Measurements from ENCODE around the gene TRABD2B. TPM values are rescaled to one million over a fixed set of nuclear protein-coding genes. Genes with fewer than 3 reads are reported as not detected.

TRABD2B gene
- total RNA-seq, 1 donor from 2014 or later, result 1.4 TPM

DNA sequence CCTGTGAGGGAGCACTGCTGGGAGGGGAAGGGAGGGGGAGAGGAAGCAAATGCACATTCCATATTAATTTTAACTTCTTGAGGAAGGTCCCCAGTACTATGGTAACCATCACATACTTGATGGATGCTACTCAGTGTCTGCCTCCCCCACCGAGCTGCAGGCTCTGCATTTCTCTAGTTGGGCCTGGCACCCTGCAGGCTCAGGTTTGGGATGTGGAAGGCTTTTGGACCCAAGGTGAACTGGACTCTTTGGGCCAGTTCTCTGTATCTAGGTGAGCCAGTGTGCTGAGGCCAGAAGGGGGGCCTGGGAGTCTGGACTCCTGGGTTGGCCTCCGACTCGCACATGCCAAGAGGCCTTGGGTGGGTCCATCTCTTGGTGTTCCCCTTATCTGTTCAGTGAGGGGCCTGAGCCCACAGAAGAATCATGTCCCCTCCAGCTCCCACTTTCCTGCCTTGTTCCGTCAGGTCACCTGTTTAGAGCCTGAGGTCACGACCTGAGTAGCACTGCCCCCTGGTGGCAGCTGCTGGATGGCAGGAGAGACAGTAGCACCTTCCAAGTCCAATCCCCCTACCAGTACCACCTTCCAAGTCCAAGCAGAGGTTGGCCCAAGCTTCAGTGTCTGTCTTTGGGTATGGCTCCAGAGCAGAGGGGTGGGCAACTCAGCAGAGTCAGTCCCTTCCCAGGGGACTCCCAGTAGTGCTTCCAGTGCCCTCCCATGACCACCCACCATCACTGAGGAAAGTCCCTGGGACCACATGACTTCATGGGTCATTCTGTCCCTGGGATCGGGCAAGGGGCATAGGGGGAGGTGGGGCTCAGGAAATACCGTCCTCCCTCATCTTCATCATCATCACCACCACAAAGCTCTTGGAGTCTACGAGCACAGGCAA, 241.8 kb downstream of the TRABD2B start:
- intact Hi-C loops (cut with micrococcal nuclease), result no loop called here
- no peaks in the 10 kb centered on the region for H3K9me3 ChIP-seq (replicated peaks)
- no peak overlapping the region for H3K27ac ChIP-seq (replicated peaks)
- peaks cover 5% of the 10 kb centered on the region for H3K4me1 ChIP-seq
- no peaks in the 10 kb centered on the region for H3K36me3 ChIP-seq
- no peak overlapping the region for H3K4me3 ChIP-seq
- peaks cover 19% of the 10 kb centered on the region for H3K27me3 ChIP-seq (ENCODE audit: low read depth)
- peak; percentile 43 for TF ChIP-seq CTCF (IDR thresholded peaks at IDR 0.05; ENCODE audit: borderline replicate concordance)
- DNase-seq, result no peak

DNA sequence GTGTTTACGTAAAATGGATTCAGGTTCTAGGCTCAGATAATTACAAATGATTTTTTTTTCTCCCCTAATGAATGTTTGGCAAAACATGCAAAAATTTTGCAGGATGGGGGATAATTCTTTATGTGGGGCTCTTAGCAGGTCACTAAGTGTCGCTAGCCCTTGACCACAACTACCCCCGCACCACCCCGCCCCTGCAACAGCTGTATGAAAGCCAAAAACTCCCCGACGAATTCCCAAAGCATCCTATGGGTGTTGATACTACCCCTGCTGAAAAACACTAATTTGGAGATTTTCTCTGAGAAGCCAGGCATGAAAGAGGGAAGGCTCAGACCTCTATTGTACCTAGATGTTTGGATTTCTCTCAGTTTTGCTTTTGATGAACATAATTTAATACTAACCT, 243.0 kb downstream of the TRABD2B start:
- Histone ChIP-seq H3K36me3 (no peaks in the 10 kb centered on the region), H3K27ac (replicated peaks) (no peak overlapping the region), H3K9me3 (replicated peaks) (no peaks in the 10 kb centered on the region), H3K4me1 (peaks cover 5% of the 10 kb centered on the region), H3K27me3 (ENCODE audit: low read depth) (peaks cover 19% of the 10 kb centered on the region), H3K4me3 (no peak overlapping the region)
- DNase-seq, result no peak
- TF ChIP-seq CTCF (IDR thresholded peaks at IDR 0.05; ENCODE audit: borderline replicate concordance), result no peak
- intact Hi-C loops (cut with micrococcal nuclease), result no loop called here

GRCh38 chr1:47753808-47754207, 243.4 kb downstream of the TRABD2B start:
- peaks cover 5% of the 10 kb centered on the region for H3K4me1 ChIP-seq
- peaks cover 22% of the 10 kb centered on the region for H3K27me3 ChIP-seq (ENCODE audit: low read depth)
- no peaks in the 10 kb centered on the region for H3K36me3 ChIP-seq
- H3K4me3 ChIP-seq, result no peak overlapping the region
- no peak for DNase-seq
- no peak for TF ChIP-seq CTCF (IDR thresholded peaks at IDR 0.05; ENCODE audit: borderline replicate concordance)
- H3K27ac ChIP-seq (replicated peaks), result no peak overlapping the region
- no peaks in the 10 kb centered on the region for H3K9me3 ChIP-seq (replicated peaks)
- intact Hi-C loops (cut with micrococcal nuclease), result no loop called here

DNA sequence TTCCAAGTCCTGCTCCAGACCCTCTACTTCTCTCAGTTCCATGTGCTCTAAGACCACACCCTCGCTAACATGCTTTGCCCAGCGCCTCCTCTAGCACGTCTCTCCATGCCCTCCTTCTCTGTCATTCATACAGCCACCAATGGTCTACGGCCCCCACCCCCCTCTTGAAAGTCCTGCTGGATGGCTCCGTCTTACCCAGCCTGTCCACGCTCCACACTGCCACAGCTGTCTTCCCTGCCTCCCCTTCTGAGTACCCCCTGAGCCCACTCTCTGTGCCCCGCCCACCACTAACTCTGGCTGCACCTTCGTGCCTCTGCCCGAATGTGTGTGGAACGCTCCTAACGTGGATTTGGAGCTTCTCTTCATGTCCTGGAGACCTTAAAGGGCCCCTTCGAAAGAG, 244.6 kb downstream of the TRABD2B start:
- Histone ChIP-seq H3K36me3 (no peaks in the 10 kb centered on the region), H3K4me3 (no peak overlapping the region), H3K4me1 (no peaks in the 10 kb centered on the region), H3K27ac (replicated peaks) (no peak overlapping the region), H3K27me3 (ENCODE audit: low read depth) (peaks cover 17% of the 10 kb centered on the region), H3K9me3 (replicated peaks) (no peaks in the 10 kb centered on the region)
- no peak for DNase-seq
- TF ChIP-seq CTCF (IDR thresholded peaks at IDR 0.05; ENCODE audit: borderline replicate concordance), result no peak
- intact Hi-C loops (cut with micrococcal nuclease), result no loop called here

DNA sequence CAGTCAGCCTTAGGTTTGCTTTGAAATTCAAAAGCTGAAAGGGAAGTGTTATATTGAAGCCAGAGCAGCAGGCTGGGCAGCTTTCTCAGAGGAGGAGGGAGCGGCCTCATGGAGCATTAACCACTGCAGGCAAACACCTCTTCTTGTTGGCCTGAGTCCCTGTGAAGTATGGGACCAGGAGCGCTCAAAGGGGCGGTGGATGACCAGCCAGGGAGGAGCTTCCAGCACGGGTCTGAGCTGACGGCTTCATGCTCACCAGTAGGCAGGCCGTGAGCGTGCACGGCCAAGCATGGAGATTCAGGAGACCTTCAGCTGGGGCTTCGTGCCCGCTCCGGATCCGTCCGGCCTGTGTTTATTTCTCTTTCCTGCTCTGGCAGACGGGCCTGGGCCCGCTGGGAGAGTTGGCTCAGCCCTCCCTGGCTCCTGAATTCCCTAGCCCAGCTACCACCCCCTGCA, 245.2 kb downstream of the TRABD2B start:
- Histone ChIP-seq H3K4me1 (no peaks in the 10 kb centered on the region), H3K27ac (replicated peaks) (no peak overlapping the region), H3K4me3 (no peak overlapping the region), H3K36me3 (no peaks in the 10 kb centered on the region), H3K9me3 (replicated peaks) (no peaks in the 10 kb centered on the region), H3K27me3 (ENCODE audit: low read depth) (peaks cover 12% of the 10 kb centered on the region)
- TF ChIP-seq CTCF (IDR thresholded peaks at IDR 0.05; ENCODE audit: borderline replicate concordance), result no peak
- DNase-seq, result no peak
- intact Hi-C loops (cut with micrococcal nuclease), result no loop called here
